IMR-90 (cell line): ENCODE data around the gene MRPL49. TPM values are rescaled to one million over a fixed set of nuclear protein-coding genes. Genes with fewer than 3 reads are reported as not detected.

Experiments
- ATAC-seq: fragments of 200-7000 bp; cut with Tn5 transposase; 2 replicates; pipeline ENCODE4 v1.9.1; 2020; ENCODE audit warnings: low read depth, mild to moderate bottlenecking, moderate library complexity
- BruUV-seq: library from RNA; stranded (reverse); fragments of 400-500 nt; replicated peaks from 2 replicates; lab custom pipeline; 2021; lab: Mats Ljungman, UMichigan
- CTCF ChIA-PET: fragments of 300-600 bp; formaldehyde crosslinking; extraction: SDS; loops from one replicate; lab custom pipeline; 2021; ENCODE audit warnings: antibody characterized with exemption; lab: Yijun Ruan, JAX
- POLR2A ChIA-PET: fragments of 300-600 bp; sonication (Branson Sonifier 250); formaldehyde crosslinking; loops from one replicate; lab custom pipeline; 2022; ENCODE audit warnings: antibody characterized with exemption; ENCODE audit not compliant: unreplicated experiment; lab: Charles Lee
- DNase-seq: peaks from one replicate; pipeline ENCODE4 v3.0.0; 2013
- H2AFZ ChIP-seq: replicated peaks from 2 replicates; pipeline ENCODE3; 2013; ENCODE audit warnings: low read length, mild to moderate bottlenecking; ENCODE audit not compliant: poor library complexity
- H2AK5ac ChIP-seq: 2 replicates; pipeline ENCODE4 v1.6.1; 2013; ENCODE audit warnings: low read depth, low read length, inconsistent platforms
- H2AK9ac ChIP-seq: replicated peaks from 2 replicates; pipeline ENCODE3; 2013; ENCODE audit warnings: mild to moderate bottlenecking, low read depth, low read length, moderate library complexity; ENCODE audit not compliant: poor library complexity
- H2BK120ac ChIP-seq: 2 replicates; pipeline ENCODE4 v1.6.1; 2013; ENCODE audit warnings: low read depth, low read length, inconsistent platforms
- H2BK15ac ChIP-seq: 3 replicates; pipeline ENCODE4 v1.6.1; 2013; ENCODE audit warnings: low read depth, low read length, inconsistent platforms
- H2BK20ac ChIP-seq: 2 replicates; pipeline ENCODE4 v1.6.1; 2013; ENCODE audit warnings: low read depth, mild to moderate bottlenecking, inconsistent platforms, low read length, moderate library complexity
- H2BK5ac ChIP-seq: 2 replicates; pipeline ENCODE4 v1.6.1; 2013; ENCODE audit warnings: mild to moderate bottlenecking, low read depth, low read length, inconsistent platforms; ENCODE audit not compliant: poor library complexity, severe bottlenecking
- H3K14ac ChIP-seq: replicated peaks from 2 replicates; pipeline ENCODE4 v1.6.1; 2013; ENCODE audit warnings: low read depth, low read length, inconsistent platforms
- H3K18ac ChIP-seq: 2 replicates; pipeline ENCODE4 v1.6.1; 2013; ENCODE audit warnings: low read depth, low read length, control low read depth
- H3K23ac ChIP-seq: 2 replicates; pipeline ENCODE4 v1.6.1; 2013; ENCODE audit warnings: low read depth, low read length, inconsistent platforms
- H3K27ac ChIP-seq: 2 replicates; pipeline ENCODE4 v1.5.1; 2013; ENCODE audit warnings: mild to moderate bottlenecking, control low read depth, low read length; ENCODE audit not compliant: insufficient read depth
- H3K27me3 ChIP-seq: 2 replicates; pipeline ENCODE4 v1.6.1; 2013; ENCODE audit warnings: low read length; ENCODE audit not compliant: control insufficient read depth, insufficient read depth
- H3K36me3 ChIP-seq: 2 replicates; pipeline ENCODE4 v1.6.1; 2013; ENCODE audit warnings: low read length, mixed read lengths; ENCODE audit not compliant: control insufficient read depth, insufficient read depth
- H3K4ac ChIP-seq: 2 replicates; pipeline ENCODE4 v1.6.1; 2013; ENCODE audit warnings: low read depth, low read length, inconsistent platforms
- H3K4me1 ChIP-seq: 2 replicates; pipeline ENCODE4 v1.6.1; 2013; ENCODE audit warnings: low read length, mixed read lengths; ENCODE audit not compliant: control insufficient read depth, insufficient read depth
- H3K4me2 ChIP-seq: 2 replicates; pipeline ENCODE4 v1.6.1; 2013; ENCODE audit warnings: low read depth, mild to moderate bottlenecking, control low read depth, low read length, moderate library complexity
- H3K4me3 ChIP-seq: 2 replicates; pipeline ENCODE4 v1.5.1; 2013; ENCODE audit warnings: low read depth, mild to moderate bottlenecking, control low read depth, low read length, moderate library complexity; ENCODE audit not compliant: insufficient read depth
- H3K56ac ChIP-seq: 2 replicates; pipeline ENCODE4 v1.6.1; 2013; ENCODE audit warnings: low read length, inconsistent platforms; ENCODE audit not compliant: insufficient read depth; ENCODE audit errors: extremely low read depth
- H3K79me1 ChIP-seq, 2 experiments: 2 replicates each; pipeline ENCODE4 v1.6.1; 2013; ENCODE audit warnings: low read length in 2 of 2, inconsistent platforms in 1 of 2, low read depth in 1 of 2
- H3K9ac ChIP-seq: 2 replicates; pipeline ENCODE4 v1.6.1; 2013; ENCODE audit warnings: low read depth, low read length, control low read depth
- H3K9me1 ChIP-seq: 2 replicates; pipeline ENCODE4 v1.6.1; 2013; ENCODE audit warnings: low read length, inconsistent platforms; ENCODE audit not compliant: insufficient read depth
- H3K9me3 ChIP-seq: 2 replicates; pipeline ENCODE4 v1.6.1; 2013; ENCODE audit warnings: low read length; ENCODE audit not compliant: control insufficient read depth, insufficient read depth
- H4K20me1 ChIP-seq: 2 replicates; pipeline ENCODE4 v1.6.1; 2013; ENCODE audit warnings: low read length, inconsistent platforms; ENCODE audit not compliant: insufficient read depth
- H4K5ac ChIP-seq: 2 replicates; pipeline ENCODE4 v1.6.1; 2013; ENCODE audit warnings: mild to moderate bottlenecking, low read depth, low read length, control low read depth
- H4K8ac ChIP-seq, 2 experiments: 2 replicates each; pipeline ENCODE4 v1.6.1; 2013; ENCODE audit warnings: low read depth in 2 of 2, low read length in 2 of 2, control low read depth in 1 of 2, inconsistent platforms in 1 of 2
- H4K91ac ChIP-seq: 2 replicates; pipeline ENCODE4 v1.6.1; 2013; ENCODE audit warnings: low read depth, low read length, inconsistent platforms; ENCODE audit not compliant: insufficient read depth
- FOS ChIP-seq: fragments of 150-350 bp; IDR thresholded peaks from 2 replicates; pipeline ENCODE4 v1.6.1; 2016; ENCODE audit warnings: low read depth, low read length
- NFE2L2 ChIP-seq: fragments of 150-350 bp; IDR thresholded peaks from 2 replicates; pipeline ENCODE4 v1.6.1; 2016; ENCODE audit warnings: low read depth, mild to moderate bottlenecking, low read length
- RFX5 ChIP-seq: IDR thresholded peaks from 2 replicates; pipeline ENCODE4 v1.8.0; 2012; ENCODE audit warnings: low read depth, mild to moderate bottlenecking, low read length, moderate library complexity
- WGBS, 2 experiments: methylation state at CpG; one replicate each; pipeline versions ENCODE4 v1.1.5 to v1.1.7; 2013; ENCODE audit warnings: missing lambda C conversion rate in 2 of 2; ENCODE audit not compliant: insufficient read length in 1 of 2; ENCODE audit errors: extremely low coverage in 2 of 2; 5-methylcytosine and 5-hydroxymethylcytosine counted together
- dilution Hi-C: fragments of 300-500 bp; cut with HindIII; formaldehyde crosslinking; loops from one replicate; pipeline ENCODE4 v1.14.3; 2018; ENCODE audit warnings: low sequenced_read_pairs; ENCODE audit not compliant: unreplicated experiment
- in situ Hi-C: fragments of 300-500 bp; cut with MboI; formaldehyde crosslinking; loops from 3 replicates; pipeline ENCODE4 v1.14.3; 2019; ENCODE audit warnings: low sequenced_read_pairs, inconsistent platforms, mixed read lengths
- intact Hi-C: fragments of 100-400 bp; cut with micrococcal nuclease; formaldehyde crosslinking; loops from 2 replicates; pipeline ENCODE4 v1.10.0; 2022
- polyA plus RNA-seq, 3 experiments: library from polyadenylated mRNA; depleted of rRNA; stranded (reverse); fragments of >200 nt; gene quantifications; 2 replicates each; pipeline ENCODE4 v1.2.3, GENCODE V29; 2012; ENCODE audit warnings: low replicate concordance in 1 of 3
- total RNA-seq: library from RNA; depleted of rRNA; stranded (reverse); fragments of >200 nt; gene quantifications from 2 replicates; pipeline ENCODE4 v1.2.3, GENCODE V29; 2012

The MRPL49 gene
- total and polyA plus RNA-seq, 2 of the 4 experiments (the other 2 are of a cell fraction): 55.2 to 56.8 TPM

DNA sequence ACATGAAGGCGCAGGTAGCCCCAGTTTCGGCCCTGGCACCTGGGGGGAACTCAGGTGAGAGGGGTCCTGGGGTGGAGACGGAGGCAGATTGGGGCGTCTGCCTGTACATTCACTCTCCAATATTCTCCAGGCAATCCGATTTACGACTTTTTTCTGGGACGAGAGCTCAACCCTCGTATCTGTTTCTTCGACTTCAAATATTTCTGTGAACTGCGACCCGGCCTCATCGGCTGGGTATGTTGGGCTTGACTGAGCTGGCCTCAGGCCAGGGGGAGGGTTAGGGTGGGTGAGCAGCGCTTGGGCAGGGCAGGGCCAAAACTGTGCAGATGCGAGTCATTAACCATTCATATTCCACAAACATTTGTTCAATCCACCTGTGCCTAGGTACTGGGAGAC is 8.8 kb upstream of the MRPL49 start:
- no TSS peak for BruUV-seq
- Histone ChIP-seq H2AK9ac (peak overlapping the region; percentile 92), H3K9ac (0 out of 2 replicates have a peak overlapping the region, but pooled peaks have one; percentile 16), H4K8ac (peak overlapping the region in 1 of 2 experiments; percentile 88; a peak in 2 of 4 replicates), H3K9me1 (0 out of 2 replicates have a peak, but pooled peaks cover 2% of the 10 kb centered on the region), H3K23ac (no peak overlapping the region), H3K56ac (no peak overlapping the region), H2BK20ac (no peak overlapping the region), H3K79me1 (peaks cover 0 to 29% of the 10 kb centered on the region in 2 experiments), H4K20me1 (peaks cover 11% of the 10 kb centered on the region; the same call in 1 of the 2 replicates), H3K4ac (0 out of 2 replicates have a peak overlapping the region, but pooled peaks have one; percentile 38), H2AK5ac (no peak overlapping the region), H3K27ac (no peak overlapping the region), H2BK15ac (no peak overlapping the region), H3K36me3 (peaks cover 9% of the 10 kb centered on the region), H3K4me1 (peaks cover 20% of the 10 kb centered on the region), H4K5ac (no peak overlapping the region; the same call in 1 of the 2 replicates), H3K14ac (no peak overlapping the region), H3K18ac (no peak overlapping the region), H3K27me3 (no peaks in the 10 kb centered on the region), H2BK120ac (no peak overlapping the region), H4K91ac (no peak overlapping the region), H2BK5ac (no peak overlapping the region), H3K9me3 (no peaks in the 10 kb centered on the region), H3K4me2 (peak overlapping the region; percentile 88), H3K4me3 (no peak overlapping the region), H2AFZ (peak overlapping the region; percentile 95)
- in situ Hi-C loops (no loop called here), intact Hi-C loops (loop anchor here (5.0 kb wide), 1 partner anchor 139 kb away; no protein-coding TSS in a partner anchor), dilution Hi-C loops (no loop called here)
- ChIA-PET CTCF (interaction anchor here (0.6 to 3.5 kb wide), 3 partner anchors 15 to 598 kb away, joined by 3 to 15 read pairs (median 3); partner anchors contain the start of gene SAC3D1), POLR2A (no interaction called here)
- no peak for ATAC-seq
- DNase-seq: no peak
- no CpG with 5 or more reads among the region's 14 CpGs for WGBS, 2 experiments
- no peak for TF ChIP-seq FOS
- no peak for TF ChIP-seq NFE2L2
- no peak for TF ChIP-seq RFX5
